Heart left ventricle (tissue), 13 donors: Measurements from ENCODE around the gene GDI1.

Experiments
- POLR2A ChIP-seq, 2 donors: fragments of 450-650 bp; IDR thresholded peaks; one replicate each; pipeline ENCODE4 v1.6.1; 2017; ENCODE audit warnings: antibody characterized with exemption in 2 of 2, mild to moderate bottlenecking in 2 of 2, moderate library complexity in 2 of 2
- TF ChIP-seq, protein P1 (sequence below), 12 donors: fragments of 200-600 bp; sonication (generic) in 4 of 12; IDR thresholded peaks; one replicate each; pipeline versions ENCODE4 v1.5.0 to v1.8.0; 2018 to 2022; ENCODE audit warnings: antibody characterized with exemption in 12 of 12, mild to moderate bottlenecking in 5 of 12
- donor health status: ischemic (EF 13 %, LVEDD 7.1; RV severe dilation, severe dysfunction).
- donor health status: DM: no; HTN: yes; CAD: no.
- donor health status: DM: no; HTN: no; CAD: no.
- donor health status: ischemic (EF 25% LVEDD 6.9; RV normal size, moderate dysfunction).
- donor health status: ischemic (EF 25% LVEDD 5.7; RV mildly dilated, moderate dysfunction).
- donor health status: ischemic (EF 35%, LVEDD 5.7; RV mildly dilated, moderate dysfunction).
- donor health status: nonischemic (EF 11% LVEDD 7.7; RV severe dilation, severe dysfunction).
- donor health status: DM: yes; HTN: yes; CAD: no.
- donor health status: PGD.
- donor health status: ischemic (EF 29% LVEDD 5.4; RV normal size, mild dysfunction).
- donor health status: nonischemic (EF 23%, LVEDD 6.1; RV moderate dilation, normal function).

DNA sequence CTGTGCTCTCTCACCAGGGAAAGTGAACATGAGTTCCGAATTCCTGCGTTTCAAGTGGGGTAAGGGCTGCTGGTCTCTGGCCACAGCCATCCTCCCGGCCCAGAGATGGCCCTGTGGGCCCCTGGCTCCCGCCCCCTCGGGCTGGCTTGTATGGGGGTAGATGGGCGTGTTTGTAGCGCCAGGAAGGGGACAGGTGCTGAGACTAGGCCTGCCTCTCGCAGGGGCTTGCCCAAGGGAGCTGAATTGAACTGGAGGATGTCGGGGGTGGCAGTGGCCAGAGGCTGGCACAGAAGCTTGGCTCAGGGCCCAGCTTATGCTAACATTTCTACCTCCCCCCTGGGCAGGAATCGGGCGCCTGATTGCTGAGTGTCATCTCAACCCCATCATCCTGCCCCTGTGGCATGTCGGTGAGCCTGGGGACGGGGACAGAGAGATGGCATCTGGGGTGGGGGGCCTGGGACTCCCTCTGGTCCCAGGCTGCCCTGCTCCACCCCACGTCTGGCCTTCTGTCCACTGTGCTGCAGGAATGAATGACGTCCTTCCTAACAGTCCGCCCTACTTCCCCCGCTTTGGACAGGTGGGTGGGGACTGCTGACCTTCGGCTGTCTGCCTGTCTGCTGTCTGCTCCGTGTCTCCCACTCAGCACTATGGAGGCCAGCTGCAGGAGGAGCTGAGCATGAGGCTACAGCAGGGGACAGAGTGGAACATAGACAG is 17.1 kb upstream of the GDI1 start:
- TF ChIP-seq, protein P1, sequence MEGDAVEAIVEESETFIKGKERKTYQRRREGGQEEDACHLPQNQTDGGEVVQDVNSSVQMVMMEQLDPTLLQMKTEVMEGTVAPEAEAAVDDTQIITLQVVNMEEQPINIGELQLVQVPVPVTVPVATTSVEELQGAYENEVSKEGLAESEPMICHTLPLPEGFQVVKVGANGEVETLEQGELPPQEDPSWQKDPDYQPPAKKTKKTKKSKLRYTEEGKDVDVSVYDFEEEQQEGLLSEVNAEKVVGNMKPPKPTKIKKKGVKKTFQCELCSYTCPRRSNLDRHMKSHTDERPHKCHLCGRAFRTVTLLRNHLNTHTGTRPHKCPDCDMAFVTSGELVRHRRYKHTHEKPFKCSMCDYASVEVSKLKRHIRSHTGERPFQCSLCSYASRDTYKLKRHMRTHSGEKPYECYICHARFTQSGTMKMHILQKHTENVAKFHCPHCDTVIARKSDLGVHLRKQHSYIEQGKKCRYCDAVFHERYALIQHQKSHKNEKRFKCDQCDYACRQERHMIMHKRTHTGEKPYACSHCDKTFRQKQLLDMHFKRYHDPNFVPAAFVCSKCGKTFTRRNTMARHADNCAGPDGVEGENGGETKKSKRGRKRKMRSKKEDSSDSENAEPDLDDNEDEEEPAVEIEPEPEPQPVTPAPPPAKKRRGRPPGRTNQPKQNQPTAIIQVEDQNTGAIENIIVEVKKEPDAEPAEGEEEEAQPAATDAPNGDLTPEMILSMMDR (IDR thresholded peaks at IDR 0.05): no peak
- peak in 1 of 2 donors; percentile 31 for TF ChIP-seq POLR2A (IDR thresholded peaks at IDR 0.05)
